Measurements from ENCODE around the gene CNTNAP5. TPM values are rescaled to one million over a fixed set of nuclear protein-coding genes. Genes with fewer than 3 reads are reported as not detected.

CNTNAP5 gene
- total RNA-seq, 1 donor from 2014 or later = 0.56 TPM

DNA sequence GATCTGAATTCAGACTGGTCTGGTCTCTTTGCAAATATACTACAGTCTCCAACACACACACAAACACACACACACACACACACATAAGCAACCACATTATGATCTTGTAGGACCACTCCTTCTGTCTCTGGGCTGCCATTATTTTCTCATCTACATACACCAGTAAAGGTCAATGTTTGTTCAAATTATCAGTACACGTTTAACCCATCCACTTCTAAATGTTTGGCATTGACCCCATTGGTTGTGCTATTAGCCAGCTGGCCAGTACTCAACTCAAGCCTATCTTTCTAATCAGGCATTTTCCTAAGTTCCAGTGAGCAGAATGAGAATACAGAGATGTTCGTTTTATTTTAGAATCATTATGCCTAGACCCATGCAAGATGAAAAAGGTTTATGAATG is 186.4 kb downstream of the CNTNAP5 start:
- no peaks in the 10 kb centered on the region for H3K4me1 Mint-ChIP-seq
- TF ChIP-seq CTCF (conservative IDR thresholded peaks at IDR 0.05) = no peak
- no peak for DNase-seq (ENCODE audit: low read depth, low spot score)

GRCh38 chr2:124213977-124214587 is 189.0 kb downstream of the CNTNAP5 start:
- no peaks in the 10 kb centered on the region for H3K27me3 Mint-ChIP-seq (ENCODE audit: low read depth)
- H3K27ac Mint-ChIP-seq (ENCODE audit: unreplicated experiment) = no peak overlapping the region
- no peaks in the 10 kb centered on the region for H3K36me3 Mint-ChIP-seq (ENCODE audit: low read depth)
- TF ChIP-seq CTCF (conservative IDR thresholded peaks at IDR 0.05) = no peak
- peaks cover 2% of the 10 kb centered on the region for H3K9me3 Mint-ChIP-seq
- H3K4me3 Mint-ChIP-seq = no peak overlapping the region
- H3K4me1 Mint-ChIP-seq = no peaks in the 10 kb centered on the region
- no peak for DNase-seq (ENCODE audit: low read depth, low spot score)

More for the DNA sequence above, 186.4 kb downstream of the CNTNAP5 start:
- Mint-ChIP-seq H3K36me3 (ENCODE audit: low read depth) (no peaks in the 10 kb centered on the region), H3K4me3 (no peak overlapping the region), H3K9me3 (peaks cover 2% of the 10 kb centered on the region), H3K27ac (ENCODE audit: unreplicated experiment) (no peak overlapping the region), H3K27me3 (ENCODE audit: low read depth) (no peaks in the 10 kb centered on the region)

GRCh38 chr2:124246170-124246569 is 221.1 kb downstream of the CNTNAP5 start:
- H3K4me3 Mint-ChIP-seq = no peak overlapping the region
- no peaks in the 10 kb centered on the region for H3K4me1 Mint-ChIP-seq

DNA sequence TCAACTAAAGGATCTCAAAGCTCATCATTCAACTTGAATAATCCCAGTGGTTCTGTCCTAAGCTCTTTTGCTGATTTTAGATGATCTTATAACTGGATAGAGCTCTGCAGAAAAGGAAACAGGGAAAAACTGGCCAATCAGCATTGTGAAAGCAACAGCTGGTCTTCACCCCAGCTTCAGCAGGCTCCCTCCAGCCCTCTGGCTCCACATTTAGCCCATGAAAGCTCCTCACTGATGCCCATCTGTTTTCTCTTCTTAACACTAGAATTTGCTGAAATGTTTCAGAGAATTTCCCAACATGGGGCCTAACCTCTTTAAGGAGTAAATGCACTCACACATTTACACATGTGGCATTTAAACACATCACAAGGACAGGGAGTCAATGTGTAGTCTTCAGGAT is 223.3 kb downstream of the CNTNAP5 start:
- Mint-ChIP-seq H3K4me3 (no peak overlapping the region), H3K4me1 (no peaks in the 10 kb centered on the region), H3K27me3 (ENCODE audit: low read depth) (no peaks in the 10 kb centered on the region), H3K36me3 (ENCODE audit: low read depth) (no peaks in the 10 kb centered on the region), H3K27ac (ENCODE audit: unreplicated experiment) (no peak overlapping the region), H3K9me3 (no peaks in the 10 kb centered on the region)
- no peak for TF ChIP-seq CTCF (conservative IDR thresholded peaks at IDR 0.05)
- DNase-seq (ENCODE audit: low read depth, low spot score) = no peak

More at GRCh38 chr2:124246170-124246569, 221.1 kb downstream of the CNTNAP5 start:
- no peak for DNase-seq (ENCODE audit: low read depth, low spot score)
- no peaks in the 10 kb centered on the region for H3K9me3 Mint-ChIP-seq
- H3K27ac Mint-ChIP-seq (ENCODE audit: unreplicated experiment) = no peak overlapping the region
- H3K27me3 Mint-ChIP-seq (ENCODE audit: low read depth) = no peaks in the 10 kb centered on the region
- H3K36me3 Mint-ChIP-seq (ENCODE audit: low read depth) = no peaks in the 10 kb centered on the region
- TF ChIP-seq CTCF (conservative IDR thresholded peaks at IDR 0.05) = no peak

DNA sequence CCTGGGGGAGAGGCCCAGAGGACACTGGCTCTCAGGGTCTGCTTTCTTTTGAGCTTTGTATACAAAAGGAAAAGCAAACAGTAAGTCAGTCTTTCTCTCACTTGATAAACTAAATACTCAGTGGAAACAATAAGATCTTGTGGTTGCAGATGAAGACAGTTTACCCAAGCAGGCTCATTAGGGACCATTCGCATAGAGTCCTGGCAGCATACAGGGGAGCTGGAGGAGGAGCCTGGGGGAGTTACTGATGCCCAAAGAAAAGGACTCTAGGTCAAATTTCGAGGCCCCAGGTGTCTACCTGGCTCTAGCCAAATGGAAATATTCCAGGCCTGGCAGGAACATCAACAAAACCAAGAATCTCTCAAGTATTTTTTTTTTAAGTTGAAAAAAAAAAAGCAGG is 225.3 kb downstream of the CNTNAP5 start:
- H3K4me1 Mint-ChIP-seq = no peaks in the 10 kb centered on the region
- no peak overlapping the region for H3K27ac Mint-ChIP-seq (ENCODE audit: unreplicated experiment)
- DNase-seq (ENCODE audit: low read depth, low spot score) = no peak
- TF ChIP-seq CTCF (conservative IDR thresholded peaks at IDR 0.05) = no peak
- H3K27me3 Mint-ChIP-seq (ENCODE audit: low read depth) = no peaks in the 10 kb centered on the region
- H3K9me3 Mint-ChIP-seq = no peaks in the 10 kb centered on the region
- H3K4me3 Mint-ChIP-seq = no peak overlapping the region
- no peaks in the 10 kb centered on the region for H3K36me3 Mint-ChIP-seq (ENCODE audit: low read depth)
